NCI-H1048 (cell line): ENCODE measurements around the gene SLC5A4.

ENCODE experiments used
- DNase-seq: peaks from one replicate; lab custom pipeline; 2025; lab: John Stamatoyannopoulos, UW

The SLC5A4 gene

GRCh38 chr22:32232191-32232830 is 22.8 kb downstream of the SLC5A4 start:
- DNase-seq, result no peak

- DNase-seq, result no peak
Observed at GRCh38 chr22:32226326-32227104, 28.6 kb downstream of the SLC5A4 start.

GRCh38 chr22:32222991-32223390 is 32.2 kb downstream of the SLC5A4 start:
- no peak for DNase-seq

GRCh38 chr22:32219026-32219425 is 36.1 kb downstream of the SLC5A4 start:
- no peak for DNase-seq

- DNase-seq, result no peak
Observed at GRCh38 chr22:32218470-32218869, 36.7 kb downstream of the SLC5A4 start.

- no peak for DNase-seq
Observed at GRCh38 chr22:32217465-32217864, 37.7 kb downstream of the SLC5A4 start.

- DNase-seq, result no peak
Observed at GRCh38 chr22:32216911-32217310, 38.2 kb downstream of the SLC5A4 start.

GRCh38 chr22:32211011-32211410 is 44.1 kb downstream of the SLC5A4 start:
- no peak for DNase-seq

- no peak for DNase-seq
Observed at GRCh38 chr22:32208681-32209080, 46.5 kb downstream of the SLC5A4 start.

- DNase-seq, result no peak
Observed at GRCh38 chr22:32207971-32208480, 47.1 kb downstream of the SLC5A4 start.

- no peak for DNase-seq
Observed at GRCh38 chr22:32206774-32207758, 48.1 kb downstream of the SLC5A4 start.

- no peak for DNase-seq
Observed at GRCh38 chr22:32205974-32206773, 49.0 kb downstream of the SLC5A4 start.

GRCh38 chr22:32204856-32205722 is 50.1 kb downstream of the SLC5A4 start, which contains the start of gene RFPL2:
Gene RFPL2 (minus strand): TSS chr22:32205073. CDS start chr22:32202451, 2,622 bp downstream.
- peak; percentile 67 for DNase-seq

- peak; percentile 67 for DNase-seq
Observed at GRCh38 chr22:32204040-32204855, 50.9 kb downstream of the SLC5A4 start.

- DNase-seq, result no peak
Observed at GRCh38 chr22:32203181-32204039, 51.7 kb downstream of the SLC5A4 start.

- no peak for DNase-seq
Observed at GRCh38 chr22:32202539-32203180, 52.5 kb downstream of the SLC5A4 start.

- no peak for DNase-seq
Observed at GRCh38 chr22:32202161-32202538, 53.0 kb downstream of the SLC5A4 start.

GRCh38 chr22:32200752-32201151 is 54.4 kb downstream of the SLC5A4 start:
- no peak for DNase-seq
